WERI-Rb-1 (cell line): ENCODE results near the gene KIAA1217.

Source experiments
- DNase-seq: peaks from one replicate; pipeline ENCODE4 v3.0.0-alpha.2; 2020
- H3K27ac ChIP-seq: fragments of 250-450 bp; sonication (Bioruptor Pico); 2 replicates; pipeline ENCODE4 v1.5.1; 2020; ENCODE audit warnings: mild to moderate bottlenecking, moderate library complexity
- H3K27me3 ChIP-seq: fragments of 250-450 bp; sonication (Bioruptor Pico); 2 replicates; pipeline ENCODE4 v1.5.1; 2021; ENCODE audit warnings: mild to moderate bottlenecking, low read depth, moderate library complexity; ENCODE audit not compliant: insufficient read depth, severe bottlenecking
- H3K36me3 ChIP-seq: fragments of 250-450 bp; sonication (Bioruptor Pico); 2 replicates; pipeline ENCODE4 v1.5.1; 2020; ENCODE audit warnings: mild to moderate bottlenecking, moderate library complexity
- H3K4me3 ChIP-seq: 2 replicates; pipeline ENCODE4 v1.5.1; 2011; ENCODE audit warnings: low read depth, mild to moderate bottlenecking, control low read depth, low read length
- H3K9me3 ChIP-seq: fragments of 250-450 bp; sonication (Bioruptor Pico); 2 replicates; pipeline ENCODE4 v1.5.1; 2021; ENCODE audit warnings: mild to moderate bottlenecking, moderate library complexity; ENCODE audit not compliant: severe bottlenecking
- TF ChIP-seq, protein P1 (sequence below): IDR thresholded peaks from 2 replicates; pipeline ENCODE4 v1.5.1; 2011; ENCODE audit warnings: low read depth, mild to moderate bottlenecking, control low read depth, inconsistent platforms, low read length

The KIAA1217 gene

DNA sequence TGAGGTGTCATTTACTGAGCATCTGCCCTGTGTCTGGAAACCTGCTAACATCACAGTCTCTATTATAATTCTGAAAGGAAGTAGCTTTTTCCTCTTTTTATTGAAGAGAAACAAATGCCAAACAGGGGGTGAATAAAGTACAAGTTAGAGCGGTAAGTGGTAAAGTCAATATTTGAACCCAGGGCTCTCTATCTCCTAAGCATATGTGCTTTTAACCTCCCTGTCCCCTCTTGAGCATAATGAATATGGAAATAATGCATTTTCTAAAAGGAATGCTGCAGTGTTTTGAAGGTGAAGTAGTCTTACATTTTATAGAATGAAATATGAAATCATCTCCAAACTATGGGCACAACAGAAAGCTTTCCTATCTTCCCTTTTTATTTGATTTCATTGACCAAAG lies 196.7 kb downstream of the KIAA1217 start:
- Histone ChIP-seq H3K27ac (no peak overlapping the region), H3K4me3 (no peak overlapping the region), H3K27me3 (no peaks in the 10 kb centered on the region), H3K9me3 (no peaks in the 10 kb centered on the region), H3K36me3 (no peaks in the 10 kb centered on the region)
- TF ChIP-seq, protein P1, sequence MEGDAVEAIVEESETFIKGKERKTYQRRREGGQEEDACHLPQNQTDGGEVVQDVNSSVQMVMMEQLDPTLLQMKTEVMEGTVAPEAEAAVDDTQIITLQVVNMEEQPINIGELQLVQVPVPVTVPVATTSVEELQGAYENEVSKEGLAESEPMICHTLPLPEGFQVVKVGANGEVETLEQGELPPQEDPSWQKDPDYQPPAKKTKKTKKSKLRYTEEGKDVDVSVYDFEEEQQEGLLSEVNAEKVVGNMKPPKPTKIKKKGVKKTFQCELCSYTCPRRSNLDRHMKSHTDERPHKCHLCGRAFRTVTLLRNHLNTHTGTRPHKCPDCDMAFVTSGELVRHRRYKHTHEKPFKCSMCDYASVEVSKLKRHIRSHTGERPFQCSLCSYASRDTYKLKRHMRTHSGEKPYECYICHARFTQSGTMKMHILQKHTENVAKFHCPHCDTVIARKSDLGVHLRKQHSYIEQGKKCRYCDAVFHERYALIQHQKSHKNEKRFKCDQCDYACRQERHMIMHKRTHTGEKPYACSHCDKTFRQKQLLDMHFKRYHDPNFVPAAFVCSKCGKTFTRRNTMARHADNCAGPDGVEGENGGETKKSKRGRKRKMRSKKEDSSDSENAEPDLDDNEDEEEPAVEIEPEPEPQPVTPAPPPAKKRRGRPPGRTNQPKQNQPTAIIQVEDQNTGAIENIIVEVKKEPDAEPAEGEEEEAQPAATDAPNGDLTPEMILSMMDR = no peak
- no peak for DNase-seq

DNA sequence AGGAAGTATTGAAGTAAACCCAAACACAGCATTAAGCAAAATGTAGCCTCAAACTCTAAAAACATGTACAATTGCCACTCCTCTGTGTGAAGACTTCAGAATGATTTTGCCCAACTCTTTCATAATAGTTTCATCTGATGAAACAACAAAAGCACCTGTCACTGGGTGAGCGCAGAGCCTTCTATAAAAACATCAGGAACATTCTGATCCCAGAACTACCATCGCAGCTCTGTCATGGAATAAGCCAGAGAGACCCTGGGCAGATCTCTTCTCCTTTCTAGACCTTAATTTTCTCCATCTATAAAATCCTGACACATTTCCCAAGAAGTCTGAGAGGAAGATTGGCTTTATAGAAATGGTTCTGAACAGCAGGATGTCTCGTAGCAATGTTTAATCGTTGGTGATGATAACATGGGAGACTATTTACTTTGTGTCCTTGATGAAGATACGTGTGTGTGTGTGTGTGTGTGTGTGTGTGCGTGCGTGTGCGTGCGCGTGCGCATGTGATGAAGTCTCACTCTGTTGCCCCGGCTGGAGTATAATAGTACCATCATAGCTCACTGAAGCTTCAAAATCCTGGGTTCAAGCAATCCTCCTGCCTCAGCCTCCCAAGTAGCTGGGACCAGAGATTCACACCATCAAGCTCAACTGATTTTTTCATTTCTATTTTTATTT lies 198.0 kb downstream of the KIAA1217 start:
- DNase-seq = no peak
- no peaks in the 10 kb centered on the region for H3K27me3 ChIP-seq
- no peaks in the 10 kb centered on the region for H3K36me3 ChIP-seq
- no peak overlapping the region for H3K27ac ChIP-seq
- no peaks in the 10 kb centered on the region for H3K9me3 ChIP-seq
- TF ChIP-seq, protein P1 = no peak
- H3K4me3 ChIP-seq = no peak overlapping the region

DNA sequence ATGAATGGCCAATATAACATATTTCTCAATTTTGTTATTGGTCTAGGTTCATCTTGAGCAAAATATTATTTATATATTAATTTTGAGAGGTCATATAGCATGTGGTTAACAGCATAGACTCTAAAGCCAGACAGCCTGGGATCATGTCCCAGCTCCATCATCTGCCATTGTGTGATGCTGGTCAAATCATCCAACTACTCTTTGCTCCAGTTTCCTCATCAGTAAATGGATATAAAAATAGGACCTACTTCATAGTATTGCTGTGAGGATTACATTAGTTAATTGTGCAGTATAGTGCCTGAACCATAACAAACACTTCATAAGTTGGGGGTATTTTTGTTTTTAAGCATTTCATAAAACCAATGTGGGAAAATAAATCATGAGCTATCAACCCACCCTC lies 199.0 kb downstream of the KIAA1217 start:
- Histone ChIP-seq H3K27me3 (no peaks in the 10 kb centered on the region), H3K36me3 (no peaks in the 10 kb centered on the region), H3K9me3 (no peaks in the 10 kb centered on the region), H3K27ac (no peak overlapping the region), H3K4me3 (no peak overlapping the region)
- no peak for DNase-seq
- TF ChIP-seq, protein P1 = no peak

DNA sequence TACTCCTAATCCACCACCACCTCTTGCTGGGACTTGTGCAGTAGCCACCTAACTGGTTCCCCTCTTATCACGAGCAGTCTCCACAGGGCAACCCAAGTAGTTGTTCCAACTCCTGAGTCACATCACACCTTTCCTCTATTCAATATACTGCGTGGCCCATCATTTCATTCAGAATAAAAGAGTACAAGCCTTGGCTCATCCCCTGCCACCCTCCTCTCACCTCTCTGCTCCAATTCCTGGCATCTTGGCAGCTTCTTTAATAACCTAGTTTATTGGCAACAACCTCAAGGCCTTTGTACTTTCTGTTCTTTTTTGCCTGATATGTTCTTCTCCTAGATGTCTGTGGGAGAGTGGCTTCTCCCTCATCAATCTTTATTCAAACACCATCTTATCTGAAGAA lies 199.4 kb downstream of the KIAA1217 start:
- H3K27me3 ChIP-seq = no peaks in the 10 kb centered on the region
- TF ChIP-seq, protein P1 = no peak

DNA sequence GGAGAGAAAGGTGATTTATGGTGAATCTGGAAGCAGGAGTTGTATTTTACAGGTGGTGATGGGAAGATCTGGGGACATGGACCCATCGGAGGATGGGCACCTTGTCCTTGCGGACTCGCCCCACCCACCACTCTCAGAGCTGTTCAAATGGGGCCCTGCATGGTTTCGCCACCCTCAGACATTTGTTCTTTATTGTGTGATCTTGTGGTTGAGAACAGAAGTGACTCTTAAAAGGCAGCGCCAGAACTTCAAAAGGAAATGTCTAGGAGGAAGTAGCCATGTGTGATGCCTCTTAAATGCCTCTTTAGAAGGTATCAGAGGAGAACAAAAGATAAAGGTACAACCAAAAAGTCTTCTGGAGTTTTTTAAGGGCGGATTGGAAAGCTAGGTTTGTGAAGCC lies 205.7 kb downstream of the KIAA1217 start:
- DNase-seq = no peak
- no peaks in the 10 kb centered on the region for H3K9me3 ChIP-seq
- H3K27ac ChIP-seq = no peak overlapping the region
- TF ChIP-seq, protein P1 = no peak
- H3K27me3 ChIP-seq = no peaks in the 10 kb centered on the region
- H3K4me3 ChIP-seq = no peak overlapping the region
- no peaks in the 10 kb centered on the region for H3K36me3 ChIP-seq

More for the DNA sequence above, 199.4 kb downstream of the KIAA1217 start:
- DNase-seq = no peak
- Histone ChIP-seq H3K4me3 (no peak overlapping the region), H3K27ac (no peak overlapping the region), H3K9me3 (no peaks in the 10 kb centered on the region), H3K36me3 (no peaks in the 10 kb centered on the region)

DNA sequence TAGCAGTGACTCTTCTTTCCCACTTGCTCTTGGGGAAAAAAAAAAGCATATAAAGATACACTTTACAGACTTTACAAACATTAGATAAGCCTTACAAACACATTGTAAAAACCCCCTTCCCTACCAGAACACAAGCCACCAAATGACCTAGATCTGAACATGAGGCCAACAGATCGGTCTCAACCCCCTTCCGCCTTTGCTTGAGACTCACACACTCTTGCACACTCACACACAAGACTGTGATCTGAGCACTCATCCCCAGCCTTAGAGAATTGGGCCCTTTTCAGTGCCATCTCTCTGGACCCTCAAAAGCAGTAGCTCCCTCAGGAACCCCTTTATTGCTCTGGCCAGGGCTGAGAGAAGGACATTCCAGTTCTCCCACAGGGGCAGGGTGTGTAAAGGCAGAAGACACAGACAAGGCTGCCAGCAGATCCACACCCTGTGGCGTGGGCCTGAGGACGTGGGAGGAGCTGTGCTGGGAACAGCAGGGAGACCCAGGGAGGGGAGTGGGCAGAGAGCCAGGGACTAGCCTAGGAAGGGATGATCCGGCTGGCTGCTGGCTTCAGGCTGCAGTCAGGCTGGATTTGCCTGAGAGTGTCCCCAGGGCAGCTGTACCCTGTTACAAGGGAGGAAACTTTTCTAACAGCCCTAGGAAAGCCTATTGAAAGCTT lies 206.7 kb downstream of the KIAA1217 start:
- peak; percentile 67 for DNase-seq
- H3K27me3 ChIP-seq = no peaks in the 10 kb centered on the region
- TF ChIP-seq, protein P1 = no peak
- no peaks in the 10 kb centered on the region for H3K36me3 ChIP-seq
- no peaks in the 10 kb centered on the region for H3K9me3 ChIP-seq
- H3K27ac ChIP-seq = no peak overlapping the region
- no peak overlapping the region for H3K4me3 ChIP-seq
